ENCODE measurements around the gene BACE1-AS. TPM values are rescaled to one million over a fixed set of nuclear protein-coding genes. Genes with fewer than 3 reads are reported as not detected.

BACE1-AS gene
- total RNA-seq, 2 donors from 2014 or later: 5.8 to 7.8 TPM

DNA sequence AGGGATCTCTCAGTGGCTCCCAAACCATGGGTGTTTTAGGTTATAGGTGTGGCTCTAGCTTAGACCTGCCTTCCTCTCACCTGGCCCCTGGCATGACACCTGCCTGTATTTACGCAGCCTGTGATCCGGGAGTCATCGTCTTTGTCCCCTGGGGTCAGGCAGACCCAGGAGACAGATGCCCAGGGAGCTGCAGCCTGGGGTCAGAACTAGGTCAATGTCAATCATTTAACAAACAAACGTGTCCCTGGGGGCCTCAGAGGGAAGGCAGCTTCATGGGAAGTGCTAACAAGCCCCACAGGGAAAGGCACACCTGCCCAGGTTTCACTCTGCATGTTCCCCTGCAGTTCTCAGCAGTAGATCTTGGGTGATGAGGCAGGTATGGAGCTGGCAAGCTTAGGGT lies 12.0 kb downstream of the BACE1-AS start:
- DNase-seq (ENCODE audit: low spot score) (no peak), ATAC-seq (ENCODE audit: insufficient number of reproducible peaks, low FRiP score, low read depth) (no peak)
- Histone ChIP-seq H3K27me3 (replicated peaks; ENCODE audit: insufficient read depth) (no peaks in the 10 kb centered on the region), H3K4me1 (ENCODE audit: control insufficient read depth in 1 of 2, low read depth in 2 of 2) (peaks cover 0 to 10% of the 10 kb centered on the region in 2 donors), H3K9me3 (no peaks in the 10 kb centered on the region), H3K36me3 (peaks cover 4% of the 10 kb centered on the region), H3K4me3 (no peak overlapping the region), H3K27ac (no peak overlapping the region)
- TF ChIP-seq, protein P1, sequence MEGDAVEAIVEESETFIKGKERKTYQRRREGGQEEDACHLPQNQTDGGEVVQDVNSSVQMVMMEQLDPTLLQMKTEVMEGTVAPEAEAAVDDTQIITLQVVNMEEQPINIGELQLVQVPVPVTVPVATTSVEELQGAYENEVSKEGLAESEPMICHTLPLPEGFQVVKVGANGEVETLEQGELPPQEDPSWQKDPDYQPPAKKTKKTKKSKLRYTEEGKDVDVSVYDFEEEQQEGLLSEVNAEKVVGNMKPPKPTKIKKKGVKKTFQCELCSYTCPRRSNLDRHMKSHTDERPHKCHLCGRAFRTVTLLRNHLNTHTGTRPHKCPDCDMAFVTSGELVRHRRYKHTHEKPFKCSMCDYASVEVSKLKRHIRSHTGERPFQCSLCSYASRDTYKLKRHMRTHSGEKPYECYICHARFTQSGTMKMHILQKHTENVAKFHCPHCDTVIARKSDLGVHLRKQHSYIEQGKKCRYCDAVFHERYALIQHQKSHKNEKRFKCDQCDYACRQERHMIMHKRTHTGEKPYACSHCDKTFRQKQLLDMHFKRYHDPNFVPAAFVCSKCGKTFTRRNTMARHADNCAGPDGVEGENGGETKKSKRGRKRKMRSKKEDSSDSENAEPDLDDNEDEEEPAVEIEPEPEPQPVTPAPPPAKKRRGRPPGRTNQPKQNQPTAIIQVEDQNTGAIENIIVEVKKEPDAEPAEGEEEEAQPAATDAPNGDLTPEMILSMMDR (IDR thresholded peaks at IDR 0.05): no peak

DNA sequence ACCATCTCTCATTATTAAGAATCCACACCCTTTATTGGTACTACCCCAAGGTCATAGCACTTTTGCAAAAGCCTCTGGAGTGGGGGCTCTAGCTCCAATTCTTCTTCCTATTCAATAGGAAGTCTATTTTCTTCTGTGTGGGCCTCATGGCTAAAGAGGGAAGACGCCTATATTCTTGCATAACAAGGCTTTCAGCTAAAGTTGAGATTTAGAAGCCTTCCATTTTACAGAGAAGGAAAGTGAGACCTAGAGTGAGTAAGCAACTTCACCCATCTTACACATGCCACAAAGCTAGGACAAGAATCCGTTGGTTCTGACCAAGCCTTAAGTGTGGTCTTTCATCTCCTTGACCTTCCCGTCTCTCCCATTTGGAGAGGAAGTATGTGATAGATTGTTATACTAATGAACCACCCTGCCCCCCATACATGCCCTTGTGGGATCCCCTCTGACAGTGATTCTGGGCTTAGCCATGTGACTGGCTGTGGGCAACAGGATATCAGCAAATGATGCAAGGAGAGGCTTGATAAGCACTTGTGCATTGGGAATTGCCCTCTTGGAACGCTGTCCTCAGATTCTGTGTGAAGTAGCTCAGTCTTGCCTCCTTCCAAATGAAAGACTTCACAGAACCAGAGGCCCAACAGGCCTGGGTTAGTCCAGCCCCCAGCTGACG lies 12.6 kb downstream of the BACE1-AS start:
- no peaks in the 10 kb centered on the region for H3K9me3 ChIP-seq
- ATAC-seq (ENCODE audit: insufficient number of reproducible peaks, low FRiP score, low read depth) (no peak), DNase-seq (ENCODE audit: low spot score) (no peak)
- TF ChIP-seq, protein P1 (IDR thresholded peaks at IDR 0.05): no peak
- H3K27me3 ChIP-seq (replicated peaks; ENCODE audit: insufficient read depth): no peaks in the 10 kb centered on the region
- H3K4me3 ChIP-seq: no peak overlapping the region
- H3K36me3 ChIP-seq: peaks cover 4% of the 10 kb centered on the region
- no peak overlapping the region for H3K27ac ChIP-seq
- H3K4me1 ChIP-seq (ENCODE audit: control insufficient read depth in 1 of 2, low read depth in 2 of 2): peaks cover 0 to 10% of the 10 kb centered on the region in 2 donors

DNA sequence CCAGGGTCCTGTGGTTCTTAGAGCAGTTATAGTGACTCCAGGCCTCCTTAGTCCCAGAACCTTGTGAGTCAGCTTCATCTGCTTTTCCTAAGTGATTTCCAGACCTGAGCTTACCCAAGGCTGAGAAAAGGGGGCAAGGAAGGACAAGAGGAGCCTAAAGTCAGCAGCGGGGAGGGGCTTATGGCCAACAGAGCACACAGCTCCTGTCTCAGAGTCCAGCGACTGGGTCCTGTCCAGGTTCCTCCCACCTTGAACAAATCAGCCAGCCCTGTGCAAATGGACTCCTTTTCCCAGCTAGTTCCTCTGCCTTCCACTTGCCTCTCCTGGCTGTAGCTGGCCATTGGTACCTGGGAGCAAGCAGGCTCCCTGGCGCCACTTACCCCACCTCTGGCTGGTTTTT lies 14.0 kb downstream of the BACE1-AS start:
- no peaks in the 10 kb centered on the region for H3K9me3 ChIP-seq
- peaks cover 0 to 7% of the 10 kb centered on the region in 2 donors for H3K4me1 ChIP-seq (ENCODE audit: control insufficient read depth in 1 of 2, low read depth in 2 of 2)
- ATAC-seq (ENCODE audit: insufficient number of reproducible peaks, low FRiP score, low read depth) (no peak), DNase-seq (ENCODE audit: low spot score) (no peak)
- peaks cover 4% of the 10 kb centered on the region for H3K36me3 ChIP-seq
- no peak overlapping the region for H3K4me3 ChIP-seq
- TF ChIP-seq, protein P1 (IDR thresholded peaks at IDR 0.05): no peak
- no peak overlapping the region for H3K27ac ChIP-seq
- H3K27me3 ChIP-seq (replicated peaks; ENCODE audit: insufficient read depth): no peaks in the 10 kb centered on the region

DNA sequence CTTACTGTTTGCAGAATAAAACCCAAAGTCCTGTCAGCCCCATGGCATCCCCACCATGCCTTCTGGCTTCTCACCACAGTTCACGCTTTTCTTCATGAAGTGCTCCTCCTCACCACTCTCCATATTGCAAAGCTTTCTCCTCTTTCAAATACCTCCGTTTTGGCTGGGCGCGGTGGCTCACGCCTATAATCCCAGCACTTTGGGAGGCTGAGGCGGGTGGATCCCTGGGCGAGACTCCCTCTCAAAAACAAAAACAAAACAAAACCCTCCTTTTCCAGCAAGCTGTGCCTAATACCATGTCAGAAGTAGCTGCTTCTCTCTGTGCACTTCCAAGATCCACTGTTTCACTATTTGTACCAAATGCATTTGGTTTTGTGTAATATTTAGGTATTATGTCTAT lies 18.2 kb downstream of the BACE1-AS start:
- no peak overlapping the region for H3K27ac ChIP-seq
- TF ChIP-seq, protein P1 (IDR thresholded peaks at IDR 0.05): no peak
- no peak overlapping the region for H3K4me3 ChIP-seq
- DNase-seq (ENCODE audit: low spot score) (no peak), ATAC-seq (ENCODE audit: insufficient number of reproducible peaks, low FRiP score, low read depth) (no peak)
- peaks cover 5 to 9% of the 10 kb centered on the region in 2 donors for H3K4me1 ChIP-seq (ENCODE audit: control insufficient read depth in 1 of 2, low read depth in 2 of 2)
- H3K27me3 ChIP-seq (replicated peaks; ENCODE audit: insufficient read depth): no peaks in the 10 kb centered on the region
- no peaks in the 10 kb centered on the region for H3K9me3 ChIP-seq
- peaks cover 4% of the 10 kb centered on the region for H3K36me3 ChIP-seq

DNA sequence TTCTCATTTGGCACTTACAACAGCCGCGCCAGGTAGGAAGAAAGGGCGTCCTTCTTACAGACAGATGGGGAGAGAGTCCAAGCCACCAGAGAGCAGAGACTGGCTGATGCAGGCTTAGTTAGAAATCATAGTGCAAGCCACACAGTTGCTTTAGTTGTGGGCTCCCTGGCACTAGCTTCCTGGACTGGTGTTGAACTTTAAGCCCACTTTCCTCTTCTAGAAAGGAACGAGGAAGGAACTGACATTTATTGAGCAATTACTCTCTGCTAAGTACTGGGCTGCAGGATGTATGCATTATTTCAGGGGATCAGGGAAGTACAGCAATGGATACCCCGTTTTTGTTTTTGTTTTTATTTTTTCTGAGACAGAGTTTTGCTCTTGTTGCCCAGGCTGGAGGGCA lies 21.9 kb downstream of the BACE1-AS start:
- no peaks in the 10 kb centered on the region for H3K9me3 ChIP-seq
- no peak overlapping the region for H3K27ac ChIP-seq
- ATAC-seq (ENCODE audit: insufficient number of reproducible peaks, low FRiP score, low read depth) (no peak), DNase-seq (ENCODE audit: low spot score) (no peak)
- H3K36me3 ChIP-seq: no peaks in the 10 kb centered on the region
- TF ChIP-seq, protein P1 (IDR thresholded peaks at IDR 0.05): no peak
- H3K4me3 ChIP-seq: no peak overlapping the region
- H3K4me1 ChIP-seq (ENCODE audit: control insufficient read depth in 1 of 2, low read depth in 2 of 2): peaks cover 16 to 31% of the 10 kb centered on the region in 2 donors
- no peaks in the 10 kb centered on the region for H3K27me3 ChIP-seq (replicated peaks; ENCODE audit: insufficient read depth)

All from thoracic aorta (tissue), 2 donors.